ENCODE data around the gene TMA7B. TPM values are rescaled to one million over a fixed set of nuclear protein-coding genes. Genes with fewer than 3 reads are reported as not detected.

TMA7B gene
- total and polyA plus RNA-seq, 8 donors: 0.13 to 0.17 TPM; not detected in 6

- WGBS, 2 donors: 79 to 80% methylated on average over 6 of the region's 6 CpGs
- no peak overlapping the region for H3K27ac ChIP-seq
- H3K4me1 ChIP-seq: peaks cover 15 to 28% (median 16%) of the 10 kb centered on the region in 3 donors
- H3K27me3 ChIP-seq: no peaks in the 10 kb centered on the region
- intact Hi-C loops (cut with DNase I): no loop called here
- TF ChIP-seq CTCF (IDR thresholded peaks at IDR 0.05): no peak
- ATAC-seq: peak in 1 of 4 donors; percentile 20
- FAIRE-seq: no peak
- no peak for DNase-seq
- no peaks in the 10 kb centered on the region for H3K9me3 ChIP-seq
- no peaks in the 10 kb centered on the region for H3K36me3 ChIP-seq
- H3K4me3 ChIP-seq: no peak overlapping the region
Measured at GRCh38 chr22:40002935-40003715, 42.9 kb downstream of the TMA7B start.

- no peaks in the 10 kb centered on the region for H3K27me3 ChIP-seq
- peaks cover 4 to 17% (median 9%) of the 10 kb centered on the region in 3 donors for H3K4me1 ChIP-seq
- intact Hi-C loops (cut with DNase I): no loop called here
- no peak for ATAC-seq
- WGBS, 2 donors: 59 to 60% methylated on average over 6 of the region's 6 CpGs
- no peak for FAIRE-seq
- no peak for DNase-seq
- no peak overlapping the region for H3K27ac ChIP-seq
- H3K36me3 ChIP-seq: no peaks in the 10 kb centered on the region
- H3K9me3 ChIP-seq: no peaks in the 10 kb centered on the region
- no peak for TF ChIP-seq CTCF (IDR thresholded peaks at IDR 0.05)
- no peak overlapping the region for H3K4me3 ChIP-seq
Measured at GRCh38 chr22:40004836-40005235, 44.6 kb downstream of the TMA7B start.

GRCh38 chr22:40006641-40007040 lies 46.4 kb downstream of the TMA7B start:
- H3K9me3 ChIP-seq: no peaks in the 10 kb centered on the region
- no peak overlapping the region for H3K27ac ChIP-seq
- FAIRE-seq (no peak), ATAC-seq (no peak), DNase-seq (no peak)
- no peaks in the 10 kb centered on the region for H3K27me3 ChIP-seq
- H3K36me3 ChIP-seq: no peaks in the 10 kb centered on the region
- intact Hi-C loops (cut with DNase I): no loop called here
- TF ChIP-seq CTCF (IDR thresholded peaks at IDR 0.05): no peak
- 91% methylated on average over 8 of the region's 8 CpGs for WGBS, 2 donors
- H3K4me1 ChIP-seq: peaks cover 12 to 16% (median 15%) of the 10 kb centered on the region in 3 donors
- no peak overlapping the region for H3K4me3 ChIP-seq

GRCh38 chr22:40007853-40008710 lies 47.9 kb downstream of the TMA7B start:
- no peak for DNase-seq
- Histone ChIP-seq H3K9me3 (no peaks in the 10 kb centered on the region), H3K27ac (no peak overlapping the region), H3K4me1 (peaks cover 9 to 16% (median 15%) of the 10 kb centered on the region in 3 donors), H3K27me3 (no peaks in the 10 kb centered on the region), H3K4me3 (no peak overlapping the region), H3K36me3 (no peaks in the 10 kb centered on the region)
- whole genome bisulfite sequencing, 2 donors: 83 to 87% methylated on average over 24 to 27 of the region's 27 CpGs
- ATAC-seq: no peak
- TF ChIP-seq CTCF (IDR thresholded peaks at IDR 0.05): no peak
- intact Hi-C loops (cut with DNase I): no loop called here
- no peak for FAIRE-seq
